HL-60 (cell line): Measurements from ENCODE around the gene ZFHX3.

ENCODE experiments used
- DNase-seq, 2 experiments: peaks; one replicate each; pipeline ENCODE4 v3.0.0-alpha.2; 2010 to 2020; ENCODE audit warnings: low read depth in 1 of 2, low spot score in 1 of 2
- H3K27ac ChIP-seq: fragments of 250-450 bp; sonication (Bioruptor Pico); replicated peaks from 2 replicates; pipeline ENCODE4 v1.5.1; 2020; ENCODE audit warnings: mild to moderate bottlenecking, moderate library complexity
- H3K27me3 ChIP-seq: fragments of 250-450 bp; sonication (Bioruptor Pico); 2 replicates; pipeline ENCODE4 v1.5.1; 2021; ENCODE audit warnings: mild to moderate bottlenecking, moderate library complexity; ENCODE audit not compliant: insufficient read depth, poor library complexity, severe bottlenecking
- H3K4me3 ChIP-seq: replicated peaks from 2 replicates; pipeline ENCODE4 v1.5.1; 2011; ENCODE audit warnings: mild to moderate bottlenecking, control low read depth, low read length; ENCODE audit not compliant: insufficient read depth
- CTCF ChIP-seq: IDR thresholded peaks from one replicate; pipeline ENCODE4 v1.5.1; 2011; ENCODE audit warnings: low read length, control low read depth, inconsistent platforms; ENCODE audit not compliant: insufficient read depth
- GABPA ChIP-seq: IDR thresholded peaks from 2 replicates; pipeline ENCODE4 v1.6.1; 2012; ENCODE audit warnings: low read depth
- POLR2AphosphoS5 ChIP-seq: IDR thresholded peaks from 2 replicates; pipeline ENCODE4 v1.6.1; 2012; ENCODE audit warnings: low read depth
- SPI1 ChIP-seq: IDR thresholded peaks from 2 replicates; pipeline ENCODE4 v1.6.1; 2012; ENCODE audit warnings: low read depth, mild to moderate bottlenecking, borderline replicate concordance
- TF ChIP-seq, protein P1 (sequence below): IDR thresholded peaks from 2 replicates; pipeline ENCODE4 v1.6.1; 2012; ENCODE audit warnings: low read depth; ENCODE audit not compliant: insufficient replicate concordance

The ZFHX3 gene

DNA sequence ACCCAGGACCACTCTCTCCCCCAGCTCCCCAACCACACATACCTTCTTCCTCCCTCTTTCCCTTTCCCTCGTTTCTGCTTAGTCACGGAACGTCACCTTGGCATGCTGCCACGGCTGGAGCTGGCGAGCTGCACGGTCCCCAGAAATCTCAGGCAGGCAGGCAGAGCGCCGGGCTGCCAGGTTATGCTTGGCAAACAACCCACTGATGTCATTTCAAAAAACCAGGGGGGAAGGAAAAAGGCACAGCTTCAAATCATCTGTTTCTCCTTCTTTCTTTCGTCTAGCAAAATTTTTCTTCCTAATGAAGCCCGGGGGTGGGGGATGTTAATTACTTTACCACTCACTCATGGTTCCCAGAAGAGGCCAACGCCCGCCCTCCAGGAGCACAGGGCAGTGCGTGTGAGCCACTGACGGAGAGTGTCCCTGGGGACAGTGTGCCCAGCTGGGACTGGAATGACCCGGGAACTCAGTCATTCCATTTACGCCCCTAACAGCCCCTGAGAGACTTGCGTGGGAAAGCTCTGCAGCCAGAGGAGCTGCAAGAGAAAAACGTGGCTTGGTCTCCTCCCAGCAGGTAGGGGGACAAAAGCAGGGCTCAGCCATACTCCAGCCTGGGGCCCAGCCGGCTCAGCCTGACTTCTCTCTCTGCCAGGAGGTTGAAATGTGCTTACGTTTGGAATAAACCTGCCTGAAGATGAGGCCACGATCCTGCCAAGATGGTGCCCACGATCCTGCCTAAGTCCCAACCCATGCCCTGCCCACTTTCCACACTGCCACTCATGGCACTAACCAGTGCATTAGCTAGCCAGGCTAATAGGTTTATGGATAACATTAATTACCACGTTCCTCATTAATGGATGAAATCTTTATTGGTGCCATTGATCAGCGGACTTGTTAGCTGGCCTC, 198.9 kb downstream of the ZFHX3 start:
- Histone ChIP-seq H3K4me3 (no peak overlapping the region), H3K27me3 (no peaks in the 10 kb centered on the region), H3K27ac (no peak overlapping the region)
- DNase-seq, result peak; percentile 35 to 66
- TF ChIP-seq POLR2AphosphoS5 (no peak; the same call in 1 of the 2 replicates), SPI1 (no peak), CTCF (no peak), GABPA (no peak)
- TF ChIP-seq, protein P1, sequence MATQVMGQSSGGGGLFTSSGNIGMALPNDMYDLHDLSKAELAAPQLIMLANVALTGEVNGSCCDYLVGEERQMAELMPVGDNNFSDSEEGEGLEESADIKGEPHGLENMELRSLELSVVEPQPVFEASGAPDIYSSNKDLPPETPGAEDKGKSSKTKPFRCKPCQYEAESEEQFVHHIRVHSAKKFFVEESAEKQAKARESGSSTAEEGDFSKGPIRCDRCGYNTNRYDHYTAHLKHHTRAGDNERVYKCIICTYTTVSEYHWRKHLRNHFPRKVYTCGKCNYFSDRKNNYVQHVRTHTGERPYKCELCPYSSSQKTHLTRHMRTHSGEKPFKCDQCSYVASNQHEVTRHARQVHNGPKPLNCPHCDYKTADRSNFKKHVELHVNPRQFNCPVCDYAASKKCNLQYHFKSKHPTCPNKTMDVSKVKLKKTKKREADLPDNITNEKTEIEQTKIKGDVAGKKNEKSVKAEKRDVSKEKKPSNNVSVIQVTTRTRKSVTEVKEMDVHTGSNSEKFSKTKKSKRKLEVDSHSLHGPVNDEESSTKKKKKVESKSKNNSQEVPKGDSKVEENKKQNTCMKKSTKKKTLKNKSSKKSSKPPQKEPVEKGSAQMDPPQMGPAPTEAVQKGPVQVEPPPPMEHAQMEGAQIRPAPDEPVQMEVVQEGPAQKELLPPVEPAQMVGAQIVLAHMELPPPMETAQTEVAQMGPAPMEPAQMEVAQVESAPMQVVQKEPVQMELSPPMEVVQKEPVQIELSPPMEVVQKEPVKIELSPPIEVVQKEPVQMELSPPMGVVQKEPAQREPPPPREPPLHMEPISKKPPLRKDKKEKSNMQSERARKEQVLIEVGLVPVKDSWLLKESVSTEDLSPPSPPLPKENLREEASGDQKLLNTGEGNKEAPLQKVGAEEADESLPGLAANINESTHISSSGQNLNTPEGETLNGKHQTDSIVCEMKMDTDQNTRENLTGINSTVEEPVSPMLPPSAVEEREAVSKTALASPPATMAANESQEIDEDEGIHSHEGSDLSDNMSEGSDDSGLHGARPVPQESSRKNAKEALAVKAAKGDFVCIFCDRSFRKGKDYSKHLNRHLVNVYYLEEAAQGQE, result no peak

GRCh38 chr16:72848028-72848400, 199.9 kb downstream of the ZFHX3 start:
- TF ChIP-seq SPI1 (no peak), GABPA (no peak), POLR2AphosphoS5 (no peak), CTCF (no peak)
- TF ChIP-seq, protein P1, result no peak
- no peak overlapping the region for H3K4me3 ChIP-seq
- no peak for DNase-seq
- no peaks in the 10 kb centered on the region for H3K27me3 ChIP-seq
- no peak overlapping the region for H3K27ac ChIP-seq

GRCh38 chr16:72847187-72848027, 200.5 kb downstream of the ZFHX3 start:
- TF ChIP-seq CTCF (peak; percentile 48), POLR2AphosphoS5 (no peak), GABPA (no peak)
- TF ChIP-seq, protein P1, result no peak
- no peaks in the 10 kb centered on the region for H3K27me3 ChIP-seq
- H3K27ac ChIP-seq, result no peak overlapping the region
- peak in 1 of 2 experiments; percentile 57 for DNase-seq
- H3K4me3 ChIP-seq, result no peak overlapping the region
